ENCODE results near the gene CPED1. TPM values are rescaled to one million over a fixed set of nuclear protein-coding genes. Genes with fewer than 3 reads are reported as not detected.

CPED1 gene
- polyA plus RNA-seq, 4 donors, result 33.4 to 50.9 (median 36.8) TPM

GRCh38 chr7:121082400-121083101 is 94.0 kb downstream of the CPED1 start:
- no peak for DNase-seq (ENCODE audit: low read depth in 4 of 4, low spot score in 3 of 4)

GRCh38 chr7:121083138-121083789 is 94.8 kb downstream of the CPED1 start:
- no peak for DNase-seq (ENCODE audit: low read depth in 4 of 4, low spot score in 3 of 4)

DNA sequence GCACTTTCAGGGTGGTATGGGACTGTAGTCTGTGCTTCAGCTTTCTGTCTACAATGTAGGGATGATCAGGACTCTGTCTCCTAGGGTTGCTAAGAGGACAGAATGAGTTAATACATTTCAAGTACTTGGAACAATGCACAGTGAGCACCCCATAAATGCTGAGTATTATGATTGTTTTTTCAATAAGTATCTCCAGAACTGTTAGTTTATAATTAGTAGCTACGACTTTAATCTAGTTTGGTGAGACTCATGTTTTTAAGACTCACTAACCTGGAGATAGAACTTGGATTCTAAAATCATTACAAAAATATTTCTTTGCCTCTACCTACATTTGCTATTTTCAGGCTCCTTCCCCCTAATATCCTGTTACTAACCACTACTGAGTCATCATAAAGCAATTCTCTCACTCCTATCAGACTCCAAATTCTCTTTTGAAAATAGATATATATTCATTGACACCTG is 95.3 kb downstream of the CPED1 start:
- DNase-seq (ENCODE audit: low read depth in 4 of 4, low spot score in 3 of 4), result no peak

- DNase-seq (ENCODE audit: low read depth in 4 of 4, low spot score in 3 of 4), result no peak
These were observed 95.7 kb downstream of the CPED1 start for GRCh38 chr7:121084256-121084655.

DNA sequence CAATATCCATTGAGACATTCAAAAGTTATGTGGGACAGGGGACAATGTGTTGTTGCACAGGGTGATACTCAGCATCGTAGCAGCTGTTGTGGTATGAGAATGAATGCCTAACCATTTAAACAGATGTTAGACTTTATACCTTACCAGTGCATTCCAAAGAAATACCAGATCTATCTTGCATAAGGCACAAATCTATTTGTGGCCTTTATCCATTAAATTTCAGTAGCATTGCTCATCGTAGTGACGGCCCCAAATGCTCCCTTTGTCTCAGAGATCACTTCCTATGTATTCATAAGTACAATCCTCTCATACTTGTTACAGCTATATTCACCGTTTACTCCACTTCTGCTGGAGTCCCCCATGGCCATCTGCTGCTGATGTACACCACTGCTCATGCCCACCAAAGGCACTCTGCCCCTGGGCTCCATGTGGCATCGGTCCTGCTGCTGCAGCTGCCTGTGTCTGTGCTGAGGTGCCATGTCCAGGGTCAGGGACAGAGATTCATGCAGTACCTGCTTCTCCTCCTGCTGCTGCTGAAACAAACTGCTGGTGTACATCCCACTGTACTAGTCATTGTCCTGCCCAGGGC is 96.3 kb downstream of the CPED1 start:
- no peak for DNase-seq (ENCODE audit: low read depth in 4 of 4, low spot score in 3 of 4)

DNA sequence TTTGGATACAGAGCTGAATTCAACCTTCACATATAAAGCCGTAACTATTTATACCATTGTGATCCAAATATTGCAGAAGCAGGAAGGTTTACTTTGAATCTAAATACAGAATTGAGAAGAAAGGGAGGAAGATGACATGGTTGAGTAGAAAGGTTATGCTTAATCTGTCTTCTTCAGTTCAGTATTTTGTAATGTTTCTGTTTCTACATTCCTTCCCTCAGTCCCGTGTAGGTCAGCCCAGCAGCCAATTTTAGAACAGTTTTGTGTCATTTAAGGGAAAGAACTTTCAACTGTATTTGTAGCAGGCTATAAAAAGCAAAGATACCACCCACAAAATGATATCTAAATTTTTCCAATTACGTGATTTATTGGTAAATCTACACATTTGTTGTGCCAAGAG is 97.4 kb downstream of the CPED1 start:
- DNase-seq (ENCODE audit: low read depth in 4 of 4, low spot score in 3 of 4), result no peak

GRCh38 chr7:121088870-121089269 is 100.4 kb downstream of the CPED1 start:
- DNase-seq (ENCODE audit: low read depth in 4 of 4, low spot score in 3 of 4), result no peak

GRCh38 chr7:121094829-121095228 is 106.3 kb downstream of the CPED1 start:
- no peak for DNase-seq (ENCODE audit: low read depth in 4 of 4, low spot score in 3 of 4)

DNA sequence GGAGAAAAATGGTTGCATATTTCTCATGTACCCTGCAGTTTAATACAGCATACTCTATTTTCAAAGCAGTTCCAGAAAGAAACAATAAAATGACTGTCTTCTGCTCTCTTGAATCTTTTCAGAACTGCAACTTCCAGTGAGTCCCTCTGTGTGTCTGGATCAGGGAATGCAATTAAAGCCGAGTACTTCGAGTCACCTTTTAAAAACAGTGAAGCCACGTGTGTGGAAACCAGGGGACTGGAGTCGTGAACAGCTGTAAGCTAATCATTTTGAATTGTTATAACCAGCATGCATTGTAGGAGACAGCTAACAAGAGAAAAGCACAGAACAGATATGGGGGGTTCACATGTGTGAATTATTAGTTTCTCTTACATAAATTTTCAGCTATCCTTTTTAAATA is 109.1 kb downstream of the CPED1 start:
- no peak for DNase-seq (ENCODE audit: low read depth in 4 of 4, low spot score in 3 of 4)

- DNase-seq (ENCODE audit: low read depth in 4 of 4, low spot score in 3 of 4), result no peak
These were observed 111.1 kb downstream of the CPED1 start for GRCh38 chr7:121099572-121099971.

GRCh38 chr7:121101083-121101482 is 112.6 kb downstream of the CPED1 start:
- no peak for DNase-seq (ENCODE audit: low read depth in 4 of 4, low spot score in 3 of 4)

DNA sequence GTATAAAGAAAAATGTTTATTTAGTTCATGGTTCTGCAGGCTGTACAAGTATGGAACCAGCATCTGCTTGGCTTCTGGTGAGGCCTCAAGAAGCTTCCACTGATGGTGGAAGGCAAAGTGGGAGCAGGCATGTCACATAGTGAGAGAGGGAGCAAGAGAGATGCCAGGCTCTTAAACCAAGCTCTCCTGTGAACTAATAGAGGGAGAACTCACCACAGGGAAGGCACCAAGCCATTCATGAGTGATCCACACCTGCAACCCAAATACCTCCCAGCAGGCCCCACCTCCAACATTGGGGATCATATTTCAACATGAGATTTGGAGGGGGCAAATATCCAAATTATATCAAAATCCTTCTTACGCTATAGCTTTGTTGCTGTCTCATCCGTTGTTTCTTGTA is 113.1 kb downstream of the CPED1 start:
- no peak for DNase-seq (ENCODE audit: low read depth in 4 of 4, low spot score in 3 of 4)

GRCh38 chr7:121102619-121103018 is 114.1 kb downstream of the CPED1 start:
- DNase-seq (ENCODE audit: low read depth in 4 of 4, low spot score in 3 of 4), result no peak

GRCh38 chr7:121103086-121103485 is 114.6 kb downstream of the CPED1 start:
- DNase-seq (ENCODE audit: low read depth in 4 of 4, low spot score in 3 of 4), result no peak

- DNase-seq (ENCODE audit: low read depth in 4 of 4, low spot score in 3 of 4), result no peak
These were observed 115.1 kb downstream of the CPED1 start for GRCh38 chr7:121103579-121103978.

GRCh38 chr7:121105262-121105661 is 116.8 kb downstream of the CPED1 start:
- no peak for DNase-seq (ENCODE audit: low read depth in 4 of 4, low spot score in 3 of 4)

- DNase-seq (ENCODE audit: low read depth in 4 of 4, low spot score in 3 of 4), result peak; percentile 36 to 62 (median 41)
These were observed 119.5 kb downstream of the CPED1 start for GRCh38 chr7:121107923-121108498.

DNA sequence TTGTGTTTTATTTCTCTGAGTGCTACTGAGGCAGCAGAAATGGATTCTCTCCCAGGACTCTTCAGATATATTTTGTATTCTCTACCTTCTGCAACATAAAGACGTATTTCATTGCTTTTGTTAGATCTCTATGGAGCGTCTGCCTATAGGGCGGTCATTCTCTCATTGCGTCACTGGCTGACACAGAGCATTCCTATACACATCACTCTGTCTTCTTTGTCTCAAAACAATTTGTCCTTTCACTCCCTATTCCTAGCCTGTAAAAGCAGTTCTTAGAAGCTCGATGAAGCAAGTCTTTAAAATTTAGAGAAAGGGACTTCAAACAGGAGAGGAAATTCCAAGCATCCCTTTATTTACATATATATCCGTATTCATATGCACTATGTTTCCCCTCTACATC is 120.6 kb downstream of the CPED1 start:
- DNase-seq (ENCODE audit: low read depth in 4 of 4, low spot score in 3 of 4), result no peak

DNA sequence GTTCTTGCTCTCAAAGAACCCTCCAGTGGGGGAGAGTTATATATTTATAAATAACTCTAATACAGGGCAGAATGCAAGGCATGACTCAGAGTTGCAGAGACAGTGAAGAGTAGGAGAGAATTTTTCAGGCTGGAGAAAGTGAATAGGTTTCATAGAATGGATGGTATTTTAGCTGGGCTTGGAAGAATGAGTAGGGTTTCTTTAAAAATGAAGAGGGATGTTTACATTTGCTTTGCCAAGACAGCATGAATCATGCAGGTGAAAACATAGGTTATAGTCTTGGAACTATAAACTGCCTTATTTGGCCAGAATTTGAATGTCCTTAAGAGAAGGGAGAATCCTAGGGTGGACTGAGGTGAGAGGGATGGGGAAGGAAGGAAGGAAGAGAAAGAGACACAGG is 124.8 kb downstream of the CPED1 start:
- no peak for DNase-seq (ENCODE audit: low read depth in 4 of 4, low spot score in 3 of 4)

GRCh38 chr7:121116396-121116795 is 127.9 kb downstream of the CPED1 start:
- DNase-seq (ENCODE audit: low read depth in 4 of 4, low spot score in 3 of 4), result no peak

- no peak for DNase-seq (ENCODE audit: low read depth in 4 of 4, low spot score in 3 of 4)
These were observed 130.5 kb downstream of the CPED1 start for GRCh38 chr7:121119047-121119446.

DNA sequence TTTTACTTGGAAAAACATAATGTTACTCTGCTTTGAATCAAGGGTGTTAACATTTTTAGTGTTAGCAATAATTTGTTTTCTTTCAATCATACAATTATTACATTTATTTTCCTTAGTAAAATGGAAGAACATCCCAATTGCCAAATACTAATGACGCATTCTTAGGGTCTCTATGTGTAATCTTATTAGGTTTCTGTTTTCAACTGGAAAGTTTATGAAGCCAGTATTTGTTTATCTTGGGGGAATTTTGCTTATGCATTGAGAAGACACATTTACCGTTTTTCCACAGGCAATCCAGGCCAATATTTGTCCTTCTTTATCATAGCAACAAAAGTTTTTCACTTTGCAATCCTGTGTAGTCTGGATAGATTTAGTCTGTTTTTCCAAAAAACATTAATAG is 134.5 kb downstream of the CPED1 start:
- no peak for DNase-seq (ENCODE audit: low read depth in 4 of 4, low spot score in 3 of 4)

Data from left renal pelvis (tissue), 4 donors.